ENCODE data around the gene SSPN. TPM values are rescaled to one million over a fixed set of nuclear protein-coding genes. Genes with fewer than 3 reads are reported as not detected.

The SSPN gene
- total RNA-seq, 1 donor from 2014 or later, result 2.1 TPM

DNA sequence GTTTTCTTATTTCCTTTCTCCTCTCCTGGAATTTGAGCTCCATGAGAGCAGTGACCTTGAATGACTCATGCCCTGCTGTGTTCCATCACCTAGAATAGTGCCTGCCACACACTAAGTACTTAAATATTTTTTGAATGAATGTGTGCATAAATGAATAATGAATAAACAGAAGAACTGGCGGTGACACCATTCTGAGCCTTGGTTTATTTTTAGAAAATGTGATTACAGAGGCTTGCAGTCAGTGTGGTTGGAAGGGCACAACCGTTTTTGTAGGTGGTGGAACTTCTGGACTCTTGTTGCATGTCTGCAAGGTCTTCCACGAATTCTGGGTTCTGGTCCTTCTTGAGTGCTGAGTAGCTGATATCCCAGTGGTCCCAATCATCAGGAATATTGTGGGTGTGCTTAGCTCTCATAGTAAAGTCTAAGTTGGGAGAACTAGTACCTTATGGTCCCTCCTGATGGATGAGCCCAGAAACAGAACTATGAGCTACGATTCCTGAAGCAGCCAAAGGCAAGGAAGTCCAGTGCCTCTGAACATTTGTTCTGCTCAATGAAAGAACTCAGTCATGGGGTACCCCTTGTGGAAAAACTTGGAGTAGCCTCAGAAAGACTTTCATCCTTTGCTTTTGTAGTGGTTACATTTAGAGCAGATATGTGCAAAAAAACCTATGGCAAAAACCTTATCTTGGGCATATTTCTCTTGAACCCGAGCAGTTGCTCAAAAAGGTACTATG is 41.8 kb upstream of the SSPN start:
- H3K36me3 Mint-ChIP-seq (ENCODE audit: insufficient read depth), result no peaks in the 10 kb centered on the region
- no peaks in the 10 kb centered on the region for H3K27me3 Mint-ChIP-seq
- no peak overlapping the region for H3K4me3 Mint-ChIP-seq (ENCODE audit: low read depth)
- H3K27ac Mint-ChIP-seq, result no peak overlapping the region
- peaks cover 3% of the 10 kb centered on the region for H3K9me3 Mint-ChIP-seq (ENCODE audit: low read depth)
- peaks cover 19% of the 10 kb centered on the region for H3K4me1 Mint-ChIP-seq (ENCODE audit: low read depth)
- TF ChIP-seq, protein P1, sequence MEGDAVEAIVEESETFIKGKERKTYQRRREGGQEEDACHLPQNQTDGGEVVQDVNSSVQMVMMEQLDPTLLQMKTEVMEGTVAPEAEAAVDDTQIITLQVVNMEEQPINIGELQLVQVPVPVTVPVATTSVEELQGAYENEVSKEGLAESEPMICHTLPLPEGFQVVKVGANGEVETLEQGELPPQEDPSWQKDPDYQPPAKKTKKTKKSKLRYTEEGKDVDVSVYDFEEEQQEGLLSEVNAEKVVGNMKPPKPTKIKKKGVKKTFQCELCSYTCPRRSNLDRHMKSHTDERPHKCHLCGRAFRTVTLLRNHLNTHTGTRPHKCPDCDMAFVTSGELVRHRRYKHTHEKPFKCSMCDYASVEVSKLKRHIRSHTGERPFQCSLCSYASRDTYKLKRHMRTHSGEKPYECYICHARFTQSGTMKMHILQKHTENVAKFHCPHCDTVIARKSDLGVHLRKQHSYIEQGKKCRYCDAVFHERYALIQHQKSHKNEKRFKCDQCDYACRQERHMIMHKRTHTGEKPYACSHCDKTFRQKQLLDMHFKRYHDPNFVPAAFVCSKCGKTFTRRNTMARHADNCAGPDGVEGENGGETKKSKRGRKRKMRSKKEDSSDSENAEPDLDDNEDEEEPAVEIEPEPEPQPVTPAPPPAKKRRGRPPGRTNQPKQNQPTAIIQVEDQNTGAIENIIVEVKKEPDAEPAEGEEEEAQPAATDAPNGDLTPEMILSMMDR (IDR thresholded peaks at IDR 0.05; ENCODE audit: unreplicated experiment), result no peak
- no peak for DNase-seq (ENCODE audit: low spot score, unreplicated experiment)

DNA sequence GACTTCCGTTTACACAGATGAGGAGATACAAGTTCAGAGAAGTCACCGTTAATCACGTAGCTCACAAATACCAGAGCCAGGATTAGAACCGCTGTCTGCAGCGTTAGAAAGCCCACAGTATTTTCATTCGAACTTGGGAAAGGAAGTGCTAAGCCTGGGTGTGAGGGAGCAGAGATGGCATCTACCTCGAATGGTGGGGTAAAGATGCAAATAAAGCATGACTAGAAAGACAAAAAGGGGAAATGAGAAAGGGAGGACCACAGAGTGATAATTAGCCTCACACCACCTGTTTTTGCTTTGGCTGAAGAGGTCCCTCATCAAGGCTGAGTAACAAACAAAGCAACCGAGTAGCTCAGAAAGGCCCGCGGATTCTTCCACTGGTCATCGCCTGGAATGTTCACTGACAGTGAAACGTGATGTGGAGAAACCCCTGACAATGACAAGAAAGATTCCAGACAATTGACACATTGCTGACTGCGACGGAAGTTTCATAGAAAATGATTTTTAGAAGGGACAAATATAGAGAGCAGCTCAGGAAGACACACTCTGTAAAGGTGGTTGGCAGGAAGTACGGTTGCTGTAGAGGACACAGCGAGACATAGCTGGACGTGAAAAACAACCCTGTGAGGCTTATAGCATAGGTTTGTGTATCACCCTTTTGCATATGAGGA is 39.0 kb upstream of the SSPN start:
- peaks cover 19% of the 10 kb centered on the region for H3K4me1 Mint-ChIP-seq (ENCODE audit: low read depth)
- H3K4me3 Mint-ChIP-seq (ENCODE audit: low read depth), result no peak overlapping the region
- H3K27me3 Mint-ChIP-seq, result no peaks in the 10 kb centered on the region

DNA sequence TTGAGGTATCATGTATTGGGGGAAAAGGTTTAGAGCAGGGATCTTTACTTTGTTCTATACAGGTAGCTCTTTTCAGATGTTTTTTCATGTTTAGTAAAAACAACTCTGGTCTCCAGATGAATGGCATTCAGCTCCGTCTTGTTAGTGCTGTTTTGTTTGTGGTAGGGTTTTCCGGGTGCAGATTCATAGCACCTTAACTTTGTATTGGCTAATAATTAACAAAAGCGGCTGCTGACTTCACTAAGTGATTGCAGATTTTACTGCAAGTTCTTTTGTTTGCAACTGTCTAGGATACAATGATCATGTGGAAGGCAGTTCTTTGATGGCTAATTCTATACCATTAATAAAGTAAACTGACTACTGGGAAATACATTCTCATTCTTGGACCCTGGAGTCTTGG is 38.4 kb upstream of the SSPN start:
- H3K27me3 Mint-ChIP-seq, result no peaks in the 10 kb centered on the region
- TF ChIP-seq, protein P1 (IDR thresholded peaks at IDR 0.05; ENCODE audit: unreplicated experiment), result no peak
- H3K4me3 Mint-ChIP-seq (ENCODE audit: low read depth), result no peak overlapping the region
- peak overlapping the region; percentile 59 for H3K27ac Mint-ChIP-seq
- H3K36me3 Mint-ChIP-seq (ENCODE audit: insufficient read depth), result no peaks in the 10 kb centered on the region
- H3K4me1 Mint-ChIP-seq (ENCODE audit: low read depth), result peaks cover 19% of the 10 kb centered on the region
- H3K9me3 Mint-ChIP-seq (ENCODE audit: low read depth), result peaks cover 3% of the 10 kb centered on the region
- no peak for DNase-seq (ENCODE audit: low spot score, unreplicated experiment)

More for the DNA sequence above, 39.0 kb upstream of the SSPN start:
- H3K27ac Mint-ChIP-seq, result peak overlapping the region; percentile 59
- TF ChIP-seq, protein P1 (IDR thresholded peaks at IDR 0.05; ENCODE audit: unreplicated experiment), result no peak
- no peak for DNase-seq (ENCODE audit: low spot score, unreplicated experiment)
- H3K9me3 Mint-ChIP-seq (ENCODE audit: low read depth), result peaks cover 3% of the 10 kb centered on the region
- no peaks in the 10 kb centered on the region for H3K36me3 Mint-ChIP-seq (ENCODE audit: insufficient read depth)

DNA sequence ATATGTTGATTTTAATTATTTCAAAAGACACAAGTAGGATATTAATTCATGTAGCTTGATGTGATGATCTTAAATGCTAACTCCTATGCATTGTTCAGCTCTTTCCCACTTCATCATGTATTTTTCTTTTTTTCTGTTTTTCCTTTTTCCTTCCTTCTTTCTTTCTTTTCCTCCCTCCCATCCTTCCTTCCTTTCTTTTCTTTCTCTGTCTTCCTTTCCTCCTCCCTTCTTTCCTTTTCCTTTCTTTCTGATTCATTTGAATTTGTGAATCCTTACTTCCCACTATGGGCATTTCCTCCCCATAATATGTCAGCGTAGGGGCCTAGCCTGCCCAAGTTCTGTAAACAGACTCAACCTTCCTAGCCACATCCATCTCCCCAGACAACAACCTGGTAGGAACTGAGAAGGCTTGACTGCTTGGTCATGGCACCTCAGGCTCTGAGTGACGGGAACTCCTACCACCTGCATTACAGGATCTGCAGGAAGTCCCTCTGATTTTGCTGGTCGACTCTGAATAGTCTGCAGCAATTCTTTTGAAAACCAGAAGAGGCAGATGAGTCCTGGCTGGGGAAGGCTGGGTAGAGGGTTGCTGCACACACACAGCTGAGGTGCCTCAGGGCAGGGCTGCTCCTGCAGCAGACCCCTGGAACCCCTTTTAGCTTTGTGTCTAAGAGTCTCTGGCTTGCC is 37.2 kb upstream of the SSPN start:
- TF ChIP-seq, protein P1 (IDR thresholded peaks at IDR 0.05; ENCODE audit: unreplicated experiment), result peak; percentile 12
- no peak for DNase-seq (ENCODE audit: low spot score, unreplicated experiment)
- Mint-ChIP-seq H3K4me1 (ENCODE audit: low read depth) (peaks cover 19% of the 10 kb centered on the region), H3K27ac (peak overlapping the region; percentile 12), H3K9me3 (ENCODE audit: low read depth) (peaks cover 3% of the 10 kb centered on the region), H3K36me3 (ENCODE audit: insufficient read depth) (no peaks in the 10 kb centered on the region), H3K4me3 (ENCODE audit: low read depth) (no peak overlapping the region), H3K27me3 (no peaks in the 10 kb centered on the region)

DNA sequence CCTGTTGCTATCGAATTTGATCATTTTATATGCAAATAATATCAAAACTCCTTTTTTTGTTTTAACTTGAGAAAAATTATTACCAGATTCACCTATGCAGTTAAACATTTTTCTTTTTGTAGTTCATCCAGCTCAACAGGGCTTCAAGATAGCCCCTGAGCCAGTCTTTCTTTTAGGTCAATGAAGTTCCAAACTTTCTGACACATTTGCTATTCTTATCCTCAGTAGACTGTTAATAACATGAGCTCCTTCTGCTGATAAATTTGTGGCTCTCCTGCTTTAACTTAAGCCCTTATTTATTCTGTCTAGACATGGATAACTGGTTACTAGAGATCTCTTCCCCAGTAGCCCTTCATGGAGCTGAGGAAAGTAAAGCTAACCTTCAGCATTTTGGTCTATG is 33.2 kb upstream of the SSPN start:
- H3K4me3 Mint-ChIP-seq (ENCODE audit: low read depth), result no peak overlapping the region
- TF ChIP-seq, protein P1 (IDR thresholded peaks at IDR 0.05; ENCODE audit: unreplicated experiment), result no peak
- H3K36me3 Mint-ChIP-seq (ENCODE audit: insufficient read depth), result no peaks in the 10 kb centered on the region
- peaks cover 7% of the 10 kb centered on the region for H3K4me1 Mint-ChIP-seq (ENCODE audit: low read depth)
- no peak overlapping the region for H3K27ac Mint-ChIP-seq
- H3K9me3 Mint-ChIP-seq (ENCODE audit: low read depth), result peaks cover 3% of the 10 kb centered on the region
- DNase-seq (ENCODE audit: low spot score, unreplicated experiment), result no peak
- no peaks in the 10 kb centered on the region for H3K27me3 Mint-ChIP-seq

Measured in progenitor cell of endocrine pancreas (in vitro differentiated cells).